Trophoblast cell (in vitro differentiated cells and primary cell): Measurements from ENCODE around the gene ANKHD1.

Source experiments
- DNase-seq, 2 donors: peaks; one replicate each; pipeline ENCODE4 v3.0.0-alpha.2; 2016
- H2AFZ ChIP-seq: 2 replicates; pipeline ENCODE4 v1.6.1; 2013; ENCODE audit warnings: low read length, moderate library complexity, mild to moderate bottlenecking; ENCODE audit not compliant: insufficient read depth, poor library complexity
- H2AK5ac ChIP-seq: 2 replicates; pipeline ENCODE4 v1.6.1; 2013; ENCODE audit warnings: mild to moderate bottlenecking, low read length
- H2BK120ac ChIP-seq: 2 replicates; pipeline ENCODE4 v1.6.1; 2013; ENCODE audit warnings: low read length, mild to moderate bottlenecking, moderate library complexity; ENCODE audit not compliant: insufficient read depth, poor library complexity
- H2BK12ac ChIP-seq: 2 replicates; pipeline ENCODE4 v1.6.1; 2013; ENCODE audit warnings: mild to moderate bottlenecking, low read length, moderate library complexity
- H2BK5ac ChIP-seq: 2 replicates; pipeline ENCODE4 v1.6.1; 2013; ENCODE audit warnings: low read length, low read depth, moderate library complexity, mild to moderate bottlenecking; ENCODE audit not compliant: poor library complexity
- H3K14ac ChIP-seq: 2 replicates; pipeline ENCODE4 v1.6.1; 2013; ENCODE audit warnings: mild to moderate bottlenecking, low read length
- H3K18ac ChIP-seq: 2 replicates; pipeline ENCODE4 v1.6.1; 2013; ENCODE audit warnings: mild to moderate bottlenecking, low read length
- H3K23ac ChIP-seq: 2 replicates; pipeline ENCODE4 v1.6.1; 2013; ENCODE audit warnings: low read length
- H3K27ac ChIP-seq: 2 replicates; pipeline ENCODE4 v1.5.1; 2013; ENCODE audit warnings: low read depth, mild to moderate bottlenecking, inconsistent platforms, low read length, moderate library complexity
- H3K27me3 ChIP-seq: 2 replicates; pipeline ENCODE4 v1.6.1; 2013; ENCODE audit warnings: inconsistent platforms, mild to moderate bottlenecking, low read length, moderate library complexity; ENCODE audit not compliant: insufficient read depth
- H3K36me3 ChIP-seq, 2 experiments: 1 replicate in 1 of 2; 2 replicates in 1 of 2; pipeline ENCODE4 v1.6.1; 2013; ENCODE audit warnings: low read length in 2 of 2, mild to moderate bottlenecking in 2 of 2, moderate library complexity in 1 of 2; ENCODE audit not compliant: insufficient read depth in 2 of 2, control insufficient read depth in 1 of 2
- H3K4ac ChIP-seq: 2 replicates; pipeline ENCODE4 v1.6.1; 2013; ENCODE audit warnings: low read depth, mild to moderate bottlenecking, low read length, moderate library complexity
- H3K4me1 ChIP-seq, 2 experiments: 1 replicate in 1 of 2; 2 replicates in 1 of 2; pipeline ENCODE4 v1.6.1; 2013; ENCODE audit warnings: low read length in 2 of 2, mild to moderate bottlenecking in 2 of 2, moderate library complexity in 1 of 2; ENCODE audit not compliant: insufficient read depth in 2 of 2, control insufficient read depth in 1 of 2
- H3K4me2 ChIP-seq: 2 replicates; pipeline ENCODE4 v1.6.1; 2013; ENCODE audit warnings: inconsistent platforms, mild to moderate bottlenecking, low read length, moderate library complexity
- H3K4me3 ChIP-seq: 2 replicates; pipeline ENCODE4 v1.5.1; 2013; ENCODE audit warnings: mild to moderate bottlenecking, low read depth, low read length, inconsistent platforms
- H3K79me1 ChIP-seq: one replicate; pipeline ENCODE4 v1.6.1; 2013; ENCODE audit warnings: low read length
- H3K79me2 ChIP-seq: 2 replicates; pipeline ENCODE4 v1.6.1; 2013; ENCODE audit warnings: low read length, mild to moderate bottlenecking; ENCODE audit not compliant: control insufficient read depth, insufficient read depth, poor library complexity
- H3K9ac ChIP-seq: 2 replicates; pipeline ENCODE4 v1.6.1; 2013; ENCODE audit warnings: mild to moderate bottlenecking, low read length
- H3K9me3 ChIP-seq: 2 replicates; pipeline ENCODE4 v1.6.1; 2013; ENCODE audit warnings: low read depth, mild to moderate bottlenecking, control low read depth, inconsistent platforms, low read length; ENCODE audit not compliant: insufficient read depth
- H4K12ac ChIP-seq: 2 replicates; pipeline ENCODE4 v1.6.1; 2013; ENCODE audit warnings: low read depth, mild to moderate bottlenecking, low read length, moderate library complexity
- H4K8ac ChIP-seq: 2 replicates; pipeline ENCODE4 v1.6.1; 2013; ENCODE audit warnings: low read depth, mild to moderate bottlenecking, low read length, moderate library complexity
- H4K91ac ChIP-seq: one replicate; pipeline ENCODE4 v1.6.1; 2013; ENCODE audit warnings: low read depth, mild to moderate bottlenecking, low read length, moderate library complexity
- WGBS: extraction: QIAGEN DNeasy Blood & Tissue Kit; methylation state at CpG from one replicate; pipeline ENCODE4 v1.1.7; 2013; ENCODE audit warnings: missing lambda C conversion rate; ENCODE audit not compliant: insufficient read length, insufficient coverage; ENCODE audit errors: extremely low coverage; 5-methylcytosine and 5-hydroxymethylcytosine counted together

ANKHD1 gene

GRCh38 chr5:140570058-140570457, 168.4 kb downstream of the ANKHD1 start:
- H3K23ac ChIP-seq, result no peak overlapping the region
- WGBS, result no CpG with 5 or more reads among the region's 4 CpGs

GRCh38 chr5:140570488-140570887, 168.9 kb downstream of the ANKHD1 start:
- Histone ChIP-seq H2BK5ac (no peak overlapping the region), H2AK5ac (no peak overlapping the region), H4K91ac (no peak overlapping the region), H3K4ac (no peak overlapping the region), H3K9me3 (peaks cover 3% of the 10 kb centered on the region), H3K18ac (no peak overlapping the region), H3K27ac (no peak overlapping the region), H3K23ac (no peak overlapping the region), H4K12ac (no peak overlapping the region), H3K79me1 (no peaks in the 10 kb centered on the region), H3K79me2 (no peaks in the 10 kb centered on the region), H3K4me1 (peaks cover 2 to 17% of the 10 kb centered on the region in 2 experiments), H3K14ac (no peak overlapping the region), H3K9ac (no peak overlapping the region), H3K4me3 (no peak overlapping the region), H3K27me3 (no peaks in the 10 kb centered on the region), H2BK12ac (no peak overlapping the region), H4K8ac (no peak overlapping the region), H2AFZ (no peak overlapping the region), H2BK120ac (no peak overlapping the region), H3K4me2 (no peak overlapping the region), H3K36me3 (peaks cover 20 to 25% of the 10 kb centered on the region in 2 experiments)
- no peak for DNase-seq
- no CpG with 5 or more reads among the region's 1 CpG for WGBS

More at GRCh38 chr5:140570058-140570457, 168.4 kb downstream of the ANKHD1 start:
- H3K36me3 ChIP-seq, result peaks cover 20 to 25% of the 10 kb centered on the region in 2 experiments
- no peak overlapping the region for H4K8ac ChIP-seq
- no peak overlapping the region for H2BK12ac ChIP-seq
- no peak overlapping the region for H3K4ac ChIP-seq
- H2AK5ac ChIP-seq, result no peak overlapping the region
- H3K9ac ChIP-seq, result no peak overlapping the region
- H4K91ac ChIP-seq, result no peak overlapping the region
- H3K14ac ChIP-seq, result no peak overlapping the region
- H4K12ac ChIP-seq, result no peak overlapping the region
- peaks cover under 1% of the 10 kb centered on the region for H3K79me2 ChIP-seq
- H3K79me1 ChIP-seq, result peaks cover under 1% of the 10 kb centered on the region
- H2BK5ac ChIP-seq, result no peak overlapping the region
- H2BK120ac ChIP-seq, result no peak overlapping the region
- DNase-seq, result no peak
- H3K18ac ChIP-seq, result no peak overlapping the region
- H3K9me3 ChIP-seq, result no peaks in the 10 kb centered on the region
- peaks cover 2 to 20% of the 10 kb centered on the region in 2 experiments for H3K4me1 ChIP-seq
- H3K27me3 ChIP-seq, result no peaks in the 10 kb centered on the region
- no peak overlapping the region for H3K27ac ChIP-seq
- no peak overlapping the region for H3K4me2 ChIP-seq
- no peak overlapping the region for H2AFZ ChIP-seq
- H3K4me3 ChIP-seq, result no peak overlapping the region

DNA sequence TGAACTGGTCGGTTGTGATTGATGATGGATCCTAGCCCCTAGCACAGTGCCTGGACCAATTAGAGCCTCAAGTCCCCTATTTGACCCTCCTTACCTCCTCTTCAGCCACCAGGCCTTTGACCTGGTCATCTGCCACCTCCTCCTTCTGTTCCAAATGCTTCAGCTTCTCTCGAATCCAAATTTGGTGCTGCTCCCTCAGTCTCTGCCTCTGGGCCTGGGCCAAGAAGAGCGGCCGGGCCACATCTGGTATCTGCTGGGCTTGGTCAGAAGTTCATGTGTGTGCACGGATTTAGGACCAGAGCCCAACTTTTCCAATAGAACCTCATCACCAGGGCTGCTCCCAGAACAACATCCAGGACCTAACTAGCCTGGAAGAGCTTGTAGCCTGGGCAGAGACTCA, 169.5 kb downstream of the ANKHD1 start:
- DNase-seq, result no peak
- H4K91ac ChIP-seq, result no peak overlapping the region
- no peaks in the 10 kb centered on the region for H3K27me3 ChIP-seq
- H3K79me2 ChIP-seq, result no peaks in the 10 kb centered on the region
- H3K4me1 ChIP-seq, result peaks cover 0 to 14% of the 10 kb centered on the region in 2 experiments
- H2BK5ac ChIP-seq, result no peak overlapping the region
- H3K9me3 ChIP-seq, result peaks cover 3% of the 10 kb centered on the region
- no peak overlapping the region for H3K18ac ChIP-seq
- H2AFZ ChIP-seq, result no peak overlapping the region
- H2BK12ac ChIP-seq, result no peak overlapping the region
- no peak overlapping the region for H3K9ac ChIP-seq
- H3K79me1 ChIP-seq, result no peaks in the 10 kb centered on the region
- no peak overlapping the region for H3K23ac ChIP-seq
- no peak overlapping the region for H3K27ac ChIP-seq
- H3K4ac ChIP-seq, result no peak overlapping the region
- no peak overlapping the region for H2BK120ac ChIP-seq
- WGBS, result no CpG with 5 or more reads among the region's 5 CpGs
- H3K36me3 ChIP-seq, result peaks cover 20 to 25% of the 10 kb centered on the region in 2 experiments
- no peak overlapping the region for H4K8ac ChIP-seq
- no peak overlapping the region for H3K14ac ChIP-seq
- H2AK5ac ChIP-seq, result no peak overlapping the region
- H3K4me2 ChIP-seq, result no peak overlapping the region
- H4K12ac ChIP-seq, result no peak overlapping the region
- no peak overlapping the region for H3K4me3 ChIP-seq

DNA sequence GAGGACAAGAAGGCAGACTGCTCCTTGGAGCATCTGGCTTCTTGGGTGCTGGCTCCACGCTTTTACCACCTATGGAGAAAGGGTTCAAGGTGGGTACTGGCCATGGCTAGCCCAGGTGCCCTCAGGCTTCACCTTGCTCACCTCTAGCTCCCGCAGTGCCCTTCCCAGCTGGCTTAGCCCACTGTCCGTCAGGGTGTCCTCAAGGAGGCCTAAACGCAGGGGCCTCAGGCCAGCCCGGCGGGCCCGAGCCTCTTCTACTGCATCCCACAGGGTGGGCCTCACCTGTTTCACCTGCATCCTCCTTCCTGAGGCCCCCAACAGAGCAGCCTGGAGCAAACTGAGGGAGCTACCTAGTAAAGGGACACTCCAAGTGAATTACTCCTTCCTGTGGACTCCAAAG, 172.1 kb downstream of the ANKHD1 start:
- Histone ChIP-seq H3K4me3 (no peak overlapping the region), H3K79me2 (no peaks in the 10 kb centered on the region), H3K4me2 (no peak overlapping the region), H3K18ac (no peak overlapping the region), H4K12ac (no peak overlapping the region), H3K27ac (no peak overlapping the region), H3K14ac (no peak overlapping the region), H3K27me3 (no peaks in the 10 kb centered on the region), H3K36me3 (peaks cover 0 to 2% of the 10 kb centered on the region in 2 experiments), H3K4ac (no peak overlapping the region), H3K9ac (no peak overlapping the region), H2BK120ac (no peak overlapping the region), H3K79me1 (no peaks in the 10 kb centered on the region), H4K91ac (no peak overlapping the region), H4K8ac (no peak overlapping the region), H3K9me3 (peaks cover 3% of the 10 kb centered on the region), H2AFZ (no peak overlapping the region), H3K4me1 (peaks cover 0 to 2% of the 10 kb centered on the region in 2 experiments), H3K23ac (no peak overlapping the region), H2BK5ac (no peak overlapping the region), H2BK12ac (no peak overlapping the region), H2AK5ac (no peak overlapping the region)
- WGBS, result no CpG with 5 or more reads among the region's 7 CpGs
- DNase-seq, result no peak
